ENCODE results near the gene CELF2. TPM values are rescaled to one million over a fixed set of nuclear protein-coding genes. Genes with fewer than 3 reads are reported as not detected.

The CELF2 gene
- total and polyA plus RNA-seq, 9 of the 15 experiments (the other 6 are each of a cell fraction or from before 2014, with no cell fraction given): 4.0 to 20.3 (median 11.1) TPM

DNA sequence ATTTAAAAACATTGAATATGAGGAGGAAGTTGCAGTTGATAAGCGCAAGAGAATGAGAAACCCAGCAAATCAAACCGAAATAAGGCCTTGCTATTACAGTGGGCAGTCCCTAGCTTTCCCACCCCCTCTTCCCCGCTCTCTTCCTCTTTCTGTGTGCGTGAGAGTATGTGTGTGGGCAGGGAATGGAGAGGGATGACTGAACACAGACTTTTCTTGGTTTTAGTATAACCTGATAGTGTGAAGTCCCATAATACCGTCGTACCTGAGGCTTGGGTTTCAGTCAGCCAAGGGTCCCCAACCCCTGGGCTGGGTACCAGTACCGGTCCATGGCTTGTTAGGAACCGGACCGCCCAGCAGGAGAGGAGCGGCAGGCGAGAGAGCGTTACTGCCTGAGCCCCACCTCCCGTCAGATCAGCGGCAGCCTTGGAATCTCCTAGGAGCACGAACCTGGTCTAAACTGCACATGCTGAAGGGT, 255.3 kb downstream of the CELF2 start:
- WGBS (ENCODE audit: insufficient coverage, low coverage, missing lambda C conversion rate): 72% methylated on average over 14 of the region's 15 CpGs
- FAIRE-seq (no peak), ATAC-seq (no peak), DNase-seq (ENCODE audit: extremely low read depth in 1 of 4, low spot score in 3 of 4) (no peak)
- intact Hi-C loops (cut with micrococcal nuclease) (loop anchor here (2.0 to 10.0 kb wide), 2 partner anchors 200 to 308 kb away; no protein-coding TSS in a partner anchor), in situ Hi-C loops (cut with MboI) (no loop called here)
- H2AFZ ChIP-seq (ENCODE audit: low read depth, low read length): no peak overlapping the region
- no peak overlapping the region for H3K4me3 ChIP-seq
- H3K79me2 ChIP-seq (ENCODE audit: control insufficient read depth, insufficient read depth, low read length): no peaks in the 10 kb centered on the region
- H3K27me3 ChIP-seq (ENCODE audit: control insufficient read depth in 2 of 2, insufficient read depth in 2 of 2, low read length in 2 of 2): no peaks in the 10 kb centered on the region; a peak in 1 of 5 replicates
- H3K4me2 ChIP-seq (ENCODE audit: insufficient read depth, low read length): no peak overlapping the region
- no peak overlapping the region for H3K27ac ChIP-seq (ENCODE audit: extremely low read depth, low read depth, low read length)
- ChIA-PET CTCF (ENCODE audit: low intra/inter-chr PET ratio) (no interaction called here), POLR2A (no interaction called here)
- no peak for TF ChIP-seq TOE1 (IDR thresholded peaks at IDR 0.05; ENCODE audit: borderline replicate concordance)
- no peak for TF ChIP-seq TOE1 (CRISPR knock-in tag; IDR thresholded peaks at IDR 0.05; ENCODE audit: borderline replicate concordance, low read depth)
- TF ChIP-seq CBFB (CRISPR knock-in tag; IDR thresholded peaks at IDR 0.05): no peak
- TF ChIP-seq E2F6 (IDR thresholded peaks at IDR 0.05; ENCODE audit: borderline replicate concordance in 1 of 2, extremely low read depth in 1 of 2, insufficient read depth in 1 of 2, insufficient read length in 1 of 2, low read depth in 1 of 2, low read length in 1 of 2, poor library complexity in 1 of 2, severe bottlenecking in 1 of 2): no peak
- peaks cover 2% of the 10 kb centered on the region; the same call in 1 of the 3 replicates for H3K36me3 ChIP-seq (ENCODE audit: control insufficient read depth, insufficient read depth, low read length)
- peaks cover 0 to 6% of the 10 kb centered on the region in 2 experiments; a peak in 2 of 5 replicates for H3K4me1 ChIP-seq (replicated peaks in 1 of 2; ENCODE audit: control insufficient read depth in 2 of 2, insufficient read depth in 2 of 2, low read length in 2 of 2)
- no peak overlapping the region for H3K9ac ChIP-seq (ENCODE audit: insufficient read depth in 1 of 2, low read depth in 2 of 2, low read length in 2 of 2)
- no TSS peak for BruUV-seq (replicated peaks)
- no peaks in the 10 kb centered on the region for H3K9me1 ChIP-seq (ENCODE audit: control insufficient read depth, insufficient read depth, low read length)
- H3K9me3 ChIP-seq (replicated peaks; ENCODE audit: control insufficient read depth, insufficient read depth, low read depth, low read length): no peaks in the 10 kb centered on the region
- no peaks in the 10 kb centered on the region for H4K20me1 ChIP-seq (replicated peaks; ENCODE audit: control insufficient read depth, insufficient read depth, low read length)

Data from K562 (cell line).